Left ventricle myocardium inferior (tissue), 1 donor: ENCODE results near the gene NRK. TPM values are rescaled to one million over a fixed set of nuclear protein-coding genes. Genes with fewer than 3 reads are reported as not detected.
"Not testable (repeated sequence)": the region's sequence is repeated elsewhere in the genome, so short reads cannot be mapped to it uniquely, and the experiment has no call there.

Source experiments
- DNase-seq: peaks from one replicate; pipeline ENCODE4 v3.0.0-alpha.2; 2020
- H3K27ac ChIP-seq: fragments of 200-600 bp; replicated peaks from 2 replicates; pipeline ENCODE4 v1.8.0; 2021
- H3K27me3 ChIP-seq: fragments of 200-600 bp; 2 replicates; pipeline ENCODE4 v1.8.0; 2021; ENCODE audit warnings: low read depth
- H3K36me3 ChIP-seq: fragments of 200-600 bp; 2 replicates; pipeline ENCODE4 v1.8.0; 2021
- H3K4me1 ChIP-seq: fragments of 200-600 bp; 2 replicates; pipeline ENCODE4 v1.8.0; 2021
- H3K4me3 ChIP-seq: fragments of 200-600 bp; 2 replicates; pipeline ENCODE4 v1.8.0; 2021; ENCODE audit warnings: mild to moderate bottlenecking, moderate library complexity
- H3K9me3 ChIP-seq: fragments of 200-600 bp; replicated peaks from 2 replicates; pipeline ENCODE4 v1.8.0; 2021
- intact Hi-C: fragments of 100-400 bp; cut with micrococcal nuclease; formaldehyde crosslinking; loops from one replicate; pipeline ENCODE4 v1.11.0; 2022
- total RNA-seq: library from RNA; stranded (reverse); fragmentation: NEBNext Ultra II Directional; extraction: Animal tissue kit (Norgen Biotek cat#: 25700); gene quantifications from one replicate; pipeline ENCODE4 v1.2.1, GENCODE V29; 2021
- TF ChIP-seq, protein P1 (sequence below): fragments of 200-600 bp; IDR thresholded peaks from 2 replicates; pipeline ENCODE4 v1.8.0; 2021; ENCODE audit warnings: antibody characterized with exemption, mild to moderate bottlenecking, borderline replicate concordance
- donor health status: DM: no; HTN: yes; CAD: no; lungs with severe emphysema.

Gene NRK
- total RNA-seq, 1 donor from 2014 or later = 2.7 TPM

DNA sequence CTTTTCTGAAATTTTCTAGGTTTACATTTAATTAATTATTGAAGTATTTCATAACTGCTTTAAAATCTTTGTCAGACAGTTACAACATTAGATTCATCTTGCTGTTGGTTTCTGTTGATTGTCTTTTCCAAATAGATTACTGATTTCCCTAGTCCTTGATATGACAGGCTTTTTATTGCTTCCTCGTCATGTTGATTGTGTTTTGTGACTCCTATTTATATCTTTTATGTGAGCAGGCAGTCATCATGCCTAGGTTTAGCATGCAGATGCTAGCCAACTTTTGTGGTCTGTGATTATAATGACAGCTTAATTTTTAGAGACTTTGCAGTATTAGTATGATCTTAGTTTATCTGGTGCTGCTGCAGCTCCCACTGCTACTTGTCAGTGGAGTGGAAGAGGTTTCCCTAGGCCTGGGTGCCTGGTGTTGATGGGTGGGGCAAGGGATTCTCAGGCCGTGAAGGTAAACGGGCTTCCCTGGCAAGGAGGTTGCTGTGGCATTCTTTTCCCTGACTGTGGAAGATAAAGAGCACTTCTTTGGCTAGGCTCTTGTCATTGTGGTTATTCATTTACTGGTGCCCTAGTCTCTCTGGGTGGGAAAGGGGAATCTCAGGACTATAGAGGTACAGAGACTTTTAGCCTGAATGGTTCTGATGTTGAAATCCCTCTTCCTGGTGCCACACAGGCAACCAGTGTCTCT, 150.5 kb downstream of the NRK start:
- Histone ChIP-seq H3K4me1 (no peaks in the 10 kb centered on the region), H3K4me3 (no peak overlapping the region), H3K27me3 (no peaks in the 10 kb centered on the region), H3K27ac (no peak overlapping the region), H3K9me3 (peaks cover 7% of the 10 kb centered on the region), H3K36me3 (no peaks in the 10 kb centered on the region)
- no peak for DNase-seq
- intact Hi-C loops = no loop called here
- TF ChIP-seq, protein P1, sequence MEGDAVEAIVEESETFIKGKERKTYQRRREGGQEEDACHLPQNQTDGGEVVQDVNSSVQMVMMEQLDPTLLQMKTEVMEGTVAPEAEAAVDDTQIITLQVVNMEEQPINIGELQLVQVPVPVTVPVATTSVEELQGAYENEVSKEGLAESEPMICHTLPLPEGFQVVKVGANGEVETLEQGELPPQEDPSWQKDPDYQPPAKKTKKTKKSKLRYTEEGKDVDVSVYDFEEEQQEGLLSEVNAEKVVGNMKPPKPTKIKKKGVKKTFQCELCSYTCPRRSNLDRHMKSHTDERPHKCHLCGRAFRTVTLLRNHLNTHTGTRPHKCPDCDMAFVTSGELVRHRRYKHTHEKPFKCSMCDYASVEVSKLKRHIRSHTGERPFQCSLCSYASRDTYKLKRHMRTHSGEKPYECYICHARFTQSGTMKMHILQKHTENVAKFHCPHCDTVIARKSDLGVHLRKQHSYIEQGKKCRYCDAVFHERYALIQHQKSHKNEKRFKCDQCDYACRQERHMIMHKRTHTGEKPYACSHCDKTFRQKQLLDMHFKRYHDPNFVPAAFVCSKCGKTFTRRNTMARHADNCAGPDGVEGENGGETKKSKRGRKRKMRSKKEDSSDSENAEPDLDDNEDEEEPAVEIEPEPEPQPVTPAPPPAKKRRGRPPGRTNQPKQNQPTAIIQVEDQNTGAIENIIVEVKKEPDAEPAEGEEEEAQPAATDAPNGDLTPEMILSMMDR = no peak

- H3K36me3 ChIP-seq = no peaks in the 10 kb centered on the region
- H3K9me3 ChIP-seq = peaks cover 7% of the 10 kb centered on the region
- H3K4me1 ChIP-seq = no peaks in the 10 kb centered on the region
- H3K27ac ChIP-seq = no peak overlapping the region
- no peak for DNase-seq
- no peaks in the 10 kb centered on the region for H3K27me3 ChIP-seq
- H3K4me3 ChIP-seq = no peak overlapping the region
- TF ChIP-seq, protein P1 = no peak
- intact Hi-C loops = no loop called here
Observed at GRCh38 chrX:105973387-105973739, 151.0 kb downstream of the NRK start.

- TF ChIP-seq, protein P1 = peak; percentile 34
- Histone ChIP-seq H3K9me3 (peaks cover 7% of the 10 kb centered on the region), H3K27ac (no peak overlapping the region), H3K4me3 (no peak overlapping the region), H3K27me3 (no peaks in the 10 kb centered on the region), H3K4me1 (no peaks in the 10 kb centered on the region), H3K36me3 (no peaks in the 10 kb centered on the region)
- DNase-seq = no peak
- intact Hi-C loops = no loop called here
Observed at GRCh38 chrX:105975382-105975781, 153.0 kb downstream of the NRK start.

- intact Hi-C loops = no loop called here
- TF ChIP-seq, protein P1 = no peak
- Histone ChIP-seq H3K9me3 (peaks cover 7% of the 10 kb centered on the region), H3K4me3 (no peak overlapping the region), H3K36me3 (no peaks in the 10 kb centered on the region), H3K27ac (no peak overlapping the region), H3K27me3 (no peaks in the 10 kb centered on the region), H3K4me1 (no peaks in the 10 kb centered on the region)
- no peak for DNase-seq
Observed at GRCh38 chrX:105981772-105982485, 159.6 kb downstream of the NRK start.

DNA sequence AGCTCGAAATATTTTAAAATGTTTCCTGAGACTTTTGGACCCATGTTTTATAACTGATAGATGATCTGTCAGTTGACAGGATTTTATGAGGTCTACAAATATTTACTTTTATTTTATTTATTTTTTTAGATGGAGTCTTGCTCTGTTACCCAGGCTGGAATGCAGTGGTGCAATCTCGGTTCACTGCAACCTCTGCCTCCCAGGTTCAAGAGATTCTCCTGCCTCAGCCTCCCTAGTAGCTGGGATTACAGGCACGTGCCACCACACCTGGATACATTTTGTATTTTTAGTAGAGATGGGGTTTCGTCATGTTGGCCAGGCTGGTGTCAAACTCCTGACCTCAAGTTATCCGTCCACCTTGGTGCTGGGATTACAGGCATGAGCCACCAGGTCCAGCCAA, 166.1 kb downstream of the NRK start:
- H3K4me1 ChIP-seq, DNase-seq, H3K27ac ChIP-seq, H3K4me3 ChIP-seq, H3K36me3 ChIP-seq, H3K27me3 ChIP-seq, intact Hi-C loops, H3K9me3 ChIP-seq: not testable (repeated sequence)

DNA sequence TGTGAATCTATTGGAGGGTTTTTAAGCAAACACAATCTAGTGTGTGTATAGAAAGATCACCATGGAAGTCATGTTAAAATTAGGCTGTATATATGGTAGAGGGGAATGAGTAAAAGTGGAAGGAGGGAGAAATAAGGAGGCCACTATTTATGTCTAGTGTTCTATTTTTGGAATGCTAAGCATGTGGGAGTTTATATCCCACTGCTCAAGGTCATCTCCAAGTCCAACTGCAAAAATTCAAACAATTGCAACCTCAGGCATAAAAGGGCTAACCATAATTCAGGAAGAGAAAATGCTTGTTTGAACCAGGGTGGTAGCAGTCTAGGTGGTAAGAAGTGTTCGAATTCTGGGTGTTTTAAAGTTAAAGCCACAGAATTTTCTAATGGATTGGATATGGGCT, 177.0 kb downstream of the NRK start:
- Histone ChIP-seq H3K4me1 (no peaks in the 10 kb centered on the region), H3K36me3 (no peaks in the 10 kb centered on the region), H3K27ac (no peak overlapping the region), H3K4me3 (no peak overlapping the region), H3K9me3 (no peaks in the 10 kb centered on the region), H3K27me3 (no peaks in the 10 kb centered on the region)
- no peak for DNase-seq
- intact Hi-C loops = no loop called here
- TF ChIP-seq, protein P1 = no peak
